SK-N-SH (cell line): ENCODE data around the gene LRATD1. TPM values are rescaled to one million over a fixed set of nuclear protein-coding genes. Genes with fewer than 3 reads are reported as not detected.

Source experiments
- CTCF ChIA-PET: fragments of 300-600, 350-600 bp; formaldehyde crosslinking; extraction: SDS; loops from one replicate; lab custom pipeline; 2021; lab: Yijun Ruan, JAX
- POLR2A ChIA-PET: fragments of 350-600 bp; sonication (Branson Sonifier 250); formaldehyde crosslinking; extraction: SDS; loops from one replicate; lab custom pipeline; 2020; ENCODE audit warnings: antibody characterized with exemption, inconsistent platforms; lab: Yijun Ruan, JAX
- DNase-seq: peaks from one replicate; pipeline ENCODE4 v3.0.0; 2012
- H2AFZ ChIP-seq: fragments of 200-600 bp; sonication (generic); 2 replicates; pipeline ENCODE4 v1.8.1; 2016; ENCODE audit warnings: antibody characterized with exemption, mild to moderate bottlenecking, low read depth
- H3F3A ChIP-seq: fragments of 200-600 bp; sonication (generic); replicated peaks from 2 replicates; pipeline ENCODE3; 2016; ENCODE audit warnings: antibody characterized with exemption, mild to moderate bottlenecking; ENCODE audit not compliant: insufficient read depth
- H3K27ac ChIP-seq, 2 experiments: fragments of 200-500 bp in 1 of 2; fragments of 200-600 bp in 1 of 2; sonication (Bioruptor generic) in 1 of 2; sonication (generic), shearing (Covaris generic) in 1 of 2; 2 replicates each; pipeline versions ENCODE4 v1.5.1 to v1.6.1; 2014 to 2016; ENCODE audit warnings: low read depth in 2 of 2, inconsistent platforms in 1 of 2, low read length in 1 of 2, mild to moderate bottlenecking in 1 of 2, mixed read lengths in 1 of 2
- H3K27me3 ChIP-seq: fragments of 200-600 bp; sonication (generic), shearing (Covaris generic); 2 replicates; pipeline ENCODE4 v1.6.1; 2016; ENCODE audit warnings: mixed run types; ENCODE audit not compliant: insufficient read depth
- H3K36me3 ChIP-seq, 2 experiments: fragments of 200-500 bp in 1 of 2; fragments of 200-600 bp in 1 of 2; sonication (Bioruptor generic) in 1 of 2; sonication (generic) in 1 of 2; replicated peaks in 1 of 2; 2 replicates each; pipeline versions ENCODE3 to v1.5.1; 2014 to 2016; ENCODE audit warnings: low read length in 1 of 2, mild to moderate bottlenecking in 1 of 2; ENCODE audit not compliant: insufficient read depth in 2 of 2, control insufficient read depth in 1 of 2
- H3K4me1 ChIP-seq, 2 experiments: fragments of 200-500 bp in 1 of 2; fragments of 200-600 bp in 1 of 2; sonication (Bioruptor generic) in 1 of 2; sonication (generic), shearing (Covaris generic) in 1 of 2; 2 replicates each; pipeline versions ENCODE4 v1.5.1 to v1.6.1; 2014 to 2016; ENCODE audit warnings: low read depth in 1 of 2, low read length in 1 of 2, mixed run types in 1 of 2; ENCODE audit not compliant: insufficient read depth in 2 of 2, control insufficient read depth in 1 of 2
- H3K4me2 ChIP-seq: fragments of 200-600 bp; sonication (generic), shearing (Covaris generic); 2 replicates; pipeline ENCODE4 v1.6.1; 2017; ENCODE audit warnings: mixed run types
- H3K4me3 ChIP-seq, 2 experiments: fragments of 200-500 bp in 1 of 2; fragments of 200-600 bp in 1 of 2; sonication (Bioruptor generic) in 1 of 2; sonication (generic), shearing (Covaris generic) in 1 of 2; 2 replicates each; pipeline versions ENCODE4 v1.5.1 to v1.8.1; 2014 to 2016; ENCODE audit warnings: low read depth in 2 of 2, inconsistent platforms in 1 of 2, low read length in 1 of 2, mild to moderate bottlenecking in 1 of 2, mixed read lengths in 1 of 2, moderate library complexity in 1 of 2
- H3K79me2 ChIP-seq: fragments of 200-600 bp; sonication (generic); 2 replicates; pipeline ENCODE4 v1.8.1; 2017; ENCODE audit warnings: mild to moderate bottlenecking; ENCODE audit not compliant: insufficient read depth
- H3K9ac ChIP-seq: fragments of 200-600 bp; sonication (generic); 2 replicates; pipeline ENCODE4 v1.6.1; 2017; ENCODE audit warnings: mixed run types
- H3K9me2 ChIP-seq: fragments of 200-600 bp; sonication (generic); 2 replicates; pipeline ENCODE4 v1.6.1; 2017; ENCODE audit warnings: mixed run types
- H3K9me3 ChIP-seq: fragments of 200-600 bp; sonication (generic); 2 replicates; pipeline ENCODE4 v1.6.1; 2017; ENCODE audit warnings: mixed run types, mild to moderate bottlenecking, moderate library complexity
- H4K20me1 ChIP-seq: fragments of 200-600 bp; sonication (generic); 2 replicates; pipeline ENCODE4 v1.6.1; 2017; ENCODE audit warnings: mild to moderate bottlenecking, mixed run types; ENCODE audit not compliant: insufficient read depth
- CHD2 ChIP-seq: fragments of 150-350 bp; IDR thresholded peaks from 2 replicates; pipeline ENCODE4 v1.6.1; 2018; ENCODE audit warnings: low read length; ENCODE audit not compliant: partially characterized antibody
- EP300 ChIP-seq, 2 experiments: IDR thresholded peaks; 2 replicates each; pipeline versions ENCODE4 v1.4.0 to v1.6.1; 2012; ENCODE audit warnings: borderline replicate concordance in 1 of 2, low read depth in 1 of 2, low read length in 1 of 2
- EZH2phosphoT487 ChIP-seq: fragments of 200-600 bp; sonication (generic); IDR thresholded peaks from 2 replicates; pipeline ENCODE4 v1.6.1; 2017; ENCODE audit warnings: low read depth, mixed run types, mild to moderate bottlenecking, antibody characterized with exemption, moderate library complexity, borderline replicate concordance
- FOSL2 ChIP-seq: IDR thresholded peaks from 2 replicates; pipeline ENCODE4 v1.4.0; 2012; ENCODE audit warnings: low read depth, mild to moderate bottlenecking, moderate library complexity, borderline replicate concordance
- GATA2 ChIP-seq: sonication (generic); formaldehyde crosslinking; IDR thresholded peaks from 2 replicates; pipeline ENCODE4 v1.5.0; 2020; ENCODE audit warnings: mild to moderate bottlenecking, missing genetic modification reagents
- JUND ChIP-seq: IDR thresholded peaks from 2 replicates; pipeline ENCODE4 v1.4.0; 2012
- MEF2A ChIP-seq: IDR thresholded peaks from 2 replicates; pipeline ENCODE4 v1.4.0; 2012; ENCODE audit warnings: low read depth, borderline replicate concordance
- MXI1 ChIP-seq: IDR thresholded peaks from 2 replicates; pipeline ENCODE4 v1.6.1; 2012; ENCODE audit warnings: mild to moderate bottlenecking, low read depth, low read length, improper control_type of control experiment
- NFIC ChIP-seq: IDR thresholded peaks from 2 replicates; pipeline ENCODE4 v1.4.0; 2012; ENCODE audit warnings: borderline replicate concordance
- PBX3 ChIP-seq: IDR thresholded peaks from 2 replicates; pipeline ENCODE4; 2012
- RAD21 ChIP-seq: IDR thresholded peaks from 2 replicates; pipeline ENCODE4 v1.6.1; 2012; ENCODE audit warnings: mild to moderate bottlenecking, low read length
- SIN3A ChIP-seq: IDR thresholded peaks from 2 replicates; pipeline ENCODE4 v1.6.1; 2012; ENCODE audit warnings: low read depth, mild to moderate bottlenecking, low read length, moderate library complexity, borderline replicate concordance
- SMC3 ChIP-seq: IDR thresholded peaks from 2 replicates; pipeline ENCODE4 v1.6.1; 2012; ENCODE audit warnings: low read depth, low read length, improper control_type of control experiment
- TAF1 ChIP-seq: IDR thresholded peaks from 2 replicates; pipeline ENCODE4 v1.6.1; 2012; ENCODE audit warnings: low read depth, mild to moderate bottlenecking, low read length, moderate library complexity, borderline replicate concordance
- TCF12 ChIP-seq: IDR thresholded peaks from 2 replicates; pipeline ENCODE4 v1.4.0; 2012
- TEAD4 ChIP-seq: IDR thresholded peaks from 2 replicates; pipeline ENCODE4 v1.4.0; 2012; ENCODE audit warnings: mild to moderate bottlenecking, borderline replicate concordance; ENCODE audit not compliant: insufficient read depth
- USF1 ChIP-seq: IDR thresholded peaks from 2 replicates; pipeline ENCODE4 v1.4.0; 2012; ENCODE audit warnings: low read depth, borderline replicate concordance
- YY1 ChIP-seq: IDR thresholded peaks from 2 replicates; pipeline ENCODE4 v1.4.0; 2012; ENCODE audit warnings: low read depth, mild to moderate bottlenecking
- WGBS: methylation state at CpG from one replicate; pipeline ENCODE4 v1.1.6; 2017; ENCODE audit warnings: low lambda C conversion rate; 5-methylcytosine and 5-hydroxymethylcytosine counted together
- polyA plus RNA-seq, 3 experiments: library from polyadenylated mRNA; depleted of rRNA; stranded (reverse); fragments of >200 nt; gene quantifications; 2 replicates each; pipeline ENCODE4 v1.2.3, GENCODE V29; 2012
- TF ChIP-seq, protein P1 (sequence below): IDR thresholded peaks from 2 replicates; pipeline ENCODE4 v1.4.0; 2012; ENCODE audit warnings: low read depth, borderline replicate concordance
- TF ChIP-seq, protein P2 (sequence below): fragments of 150-350 bp; IDR thresholded peaks from 2 replicates; pipeline ENCODE4 v1.6.1; 2017; ENCODE audit warnings: antibody characterized with exemption, low read length, low read depth, borderline replicate concordance

The LRATD1 gene
- polyA plus RNA-seq, 1 of the 3 experiments (the other 2 are of a cell fraction): 0.84 TPM

DNA sequence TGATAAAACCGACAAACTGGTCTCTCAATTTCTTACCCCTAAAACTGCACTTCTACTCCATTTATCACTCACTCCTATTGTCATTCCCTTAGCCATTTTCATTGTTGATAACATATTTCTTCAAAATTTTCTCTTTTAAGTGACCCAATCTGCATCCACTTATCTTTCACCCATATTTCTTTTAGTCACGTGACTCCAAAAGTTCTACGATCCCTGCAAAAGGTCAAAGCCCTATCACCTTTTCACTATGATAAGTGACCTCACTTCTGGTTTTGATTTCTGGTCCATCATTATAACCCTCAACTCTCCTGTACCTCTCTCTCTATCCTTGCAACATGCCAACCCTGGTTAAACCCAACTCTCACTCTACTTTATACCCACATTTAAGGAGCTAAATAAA, 49.1 kb downstream of the LRATD1 start:
- Histone ChIP-seq H3K79me2 (no peaks in the 10 kb centered on the region), H4K20me1 (no peaks in the 10 kb centered on the region), H3K27ac (no peak overlapping the region), H3K9me2 (no peaks in the 10 kb centered on the region), H3K4me3 (no peak overlapping the region), H3K4me2 (no peak overlapping the region), H3K9me3 (no peaks in the 10 kb centered on the region)
- no peak for DNase-seq
- CTCF ChIA-PET: no interaction called here
- no peak for TF ChIP-seq SMC3
- no peak for TF ChIP-seq USF1
- no peak for TF ChIP-seq NFIC
- no peak for TF ChIP-seq PBX3
- no peak for TF ChIP-seq EZH2phosphoT487
- no peak for TF ChIP-seq JUND
- TF ChIP-seq TEAD4: no peak
- no peak for TF ChIP-seq FOSL2
- no peak for TF ChIP-seq TCF12
- TF ChIP-seq GATA2 (CRISPR knock-in tag): no peak
- TF ChIP-seq YY1: no peak
- TF ChIP-seq EP300 (IDR thresholded peaks at IDR 0.05; ENCODE audit: borderline replicate concordance in 1 of 2, low read depth in 1 of 2, low read length in 1 of 2): no peak
- no peak for TF ChIP-seq MXI1
- TF ChIP-seq MEF2A: no peak
- no peak for TF ChIP-seq RAD21
- TF ChIP-seq, protein P1, sequence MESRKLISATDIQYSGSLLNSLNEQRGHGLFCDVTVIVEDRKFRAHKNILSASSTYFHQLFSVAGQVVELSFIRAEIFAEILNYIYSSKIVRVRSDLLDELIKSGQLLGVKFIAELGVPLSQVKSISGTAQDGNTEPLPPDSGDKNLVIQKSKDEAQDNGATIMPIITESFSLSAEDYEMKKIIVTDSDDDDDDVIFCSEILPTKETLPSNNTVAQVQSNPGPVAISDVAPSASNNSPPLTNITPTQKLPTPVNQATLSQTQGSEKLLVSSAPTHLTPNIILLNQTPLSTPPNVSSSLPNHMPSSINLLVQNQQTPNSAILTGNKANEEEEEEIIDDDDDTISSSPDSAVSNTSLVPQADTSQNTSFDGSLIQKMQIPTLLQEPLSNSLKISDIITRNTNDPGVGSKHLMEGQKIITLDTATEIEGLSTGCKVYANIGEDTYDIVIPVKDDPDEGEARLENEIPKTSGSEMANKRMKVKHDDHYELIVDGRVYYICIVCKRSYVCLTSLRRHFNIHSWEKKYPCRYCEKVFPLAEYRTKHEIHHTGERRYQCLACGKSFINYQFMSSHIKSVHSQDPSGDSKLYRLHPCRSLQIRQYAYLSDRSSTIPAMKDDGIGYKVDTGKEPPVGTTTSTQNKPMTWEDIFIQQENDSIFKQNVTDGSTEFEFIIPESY: no peak
- no peak for TF ChIP-seq CHD2
- no peak for TF ChIP-seq TAF1
- no peak for TF ChIP-seq SIN3A
- TF ChIP-seq, protein P2, sequence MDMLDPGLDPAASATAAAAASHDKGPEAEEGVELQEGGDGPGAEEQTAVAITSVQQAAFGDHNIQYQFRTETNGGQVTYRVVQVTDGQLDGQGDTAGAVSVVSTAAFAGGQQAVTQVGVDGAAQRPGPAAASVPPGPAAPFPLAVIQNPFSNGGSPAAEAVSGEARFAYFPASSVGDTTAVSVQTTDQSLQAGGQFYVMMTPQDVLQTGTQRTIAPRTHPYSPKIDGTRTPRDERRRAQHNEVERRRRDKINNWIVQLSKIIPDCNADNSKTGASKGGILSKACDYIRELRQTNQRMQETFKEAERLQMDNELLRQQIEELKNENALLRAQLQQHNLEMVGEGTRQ: no peak
- TF ChIP-seq, all 33 proteins: peak for 0
- no peak overlapping the region for H3K9ac ChIP-seq
- 44% methylated on average over 3 of the region's 3 CpGs for WGBS
- H3F3A ChIP-seq: no peaks in the 10 kb centered on the region
- H2AFZ ChIP-seq: no peak overlapping the region
- no peaks in the 10 kb centered on the region for H3K27me3 ChIP-seq
- POLR2A ChIA-PET: no interaction called here
- no peaks in the 10 kb centered on the region for H3K36me3 ChIP-seq
- peaks cover 0 to 1% of the 10 kb centered on the region in 2 experiments; a peak in 1 of 4 replicates for H3K4me1 ChIP-seq
